ENCODE measurements around the gene LRRFIP2.

Gene LRRFIP2

GRCh38 chr3:37041546-37042195 lies 132.7 kb downstream of the LRRFIP2 start:
- Histone ChIP-seq H3K27me3 (ENCODE audit: insufficient read depth, low read depth, severe bottlenecking) (no peaks in the 10 kb centered on the region), H3K9me3 (ENCODE audit: severe bottlenecking) (no peaks in the 10 kb centered on the region), H3K4me3 (ENCODE audit: low read depth, low read length) (no peak overlapping the region), H3K36me3 (peaks cover 25% of the 10 kb centered on the region), H3K27ac (no peak overlapping the region)
- DNase-seq, result no peak
- TF ChIP-seq CTCF (IDR thresholded peaks at IDR 0.05; ENCODE audit: low read depth, low read length), result no peak

- no peak overlapping the region for H3K27ac ChIP-seq
- TF ChIP-seq CTCF (IDR thresholded peaks at IDR 0.05; ENCODE audit: low read depth, low read length), result no peak
- no peak for DNase-seq
- peaks cover 31% of the 10 kb centered on the region for H3K36me3 ChIP-seq
- no peak overlapping the region for H3K4me3 ChIP-seq (ENCODE audit: low read depth, low read length)
- no peaks in the 10 kb centered on the region for H3K27me3 ChIP-seq (ENCODE audit: insufficient read depth, low read depth, severe bottlenecking)
- no peaks in the 10 kb centered on the region for H3K9me3 ChIP-seq (ENCODE audit: severe bottlenecking)
These were observed 134.2 kb downstream of the LRRFIP2 start for GRCh38 chr3:37040231-37040630.

GRCh38 chr3:37039161-37039846 lies 135.1 kb downstream of the LRRFIP2 start:
- no peak overlapping the region for H3K27ac ChIP-seq
- no peak for TF ChIP-seq CTCF (IDR thresholded peaks at IDR 0.05; ENCODE audit: low read depth, low read length)
- peaks cover 32% of the 10 kb centered on the region for H3K36me3 ChIP-seq
- no peaks in the 10 kb centered on the region for H3K27me3 ChIP-seq (ENCODE audit: insufficient read depth, low read depth, severe bottlenecking)
- no peaks in the 10 kb centered on the region for H3K9me3 ChIP-seq (ENCODE audit: severe bottlenecking)
- no peak for DNase-seq
- no peak overlapping the region for H3K4me3 ChIP-seq (ENCODE audit: low read depth, low read length)

GRCh38 chr3:37037352-37037751 lies 137.0 kb downstream of the LRRFIP2 start:
- no peak for DNase-seq
- Histone ChIP-seq H3K36me3 (peaks cover 39% of the 10 kb centered on the region), H3K27ac (no peak overlapping the region), H3K27me3 (ENCODE audit: insufficient read depth, low read depth, severe bottlenecking) (no peaks in the 10 kb centered on the region), H3K4me3 (ENCODE audit: low read depth, low read length) (no peak overlapping the region), H3K9me3 (ENCODE audit: severe bottlenecking) (no peaks in the 10 kb centered on the region)
- no peak for TF ChIP-seq CTCF (IDR thresholded peaks at IDR 0.05; ENCODE audit: low read depth, low read length)

GRCh38 chr3:37032961-37033360 lies 141.4 kb downstream of the LRRFIP2 start:
- Histone ChIP-seq H3K36me3 (peaks cover 31% of the 10 kb centered on the region), H3K4me3 (ENCODE audit: low read depth, low read length) (no peak overlapping the region), H3K27me3 (ENCODE audit: insufficient read depth, low read depth, severe bottlenecking) (no peaks in the 10 kb centered on the region), H3K9me3 (ENCODE audit: severe bottlenecking) (no peaks in the 10 kb centered on the region), H3K27ac (no peak overlapping the region)
- TF ChIP-seq CTCF (IDR thresholded peaks at IDR 0.05; ENCODE audit: low read depth, low read length), result no peak
- DNase-seq, result no peak

Data from WERI-Rb-1 (cell line).